Colonic mucosa (tissue), 4 donors: ENCODE measurements around the gene S100A16. TPM values are rescaled to one million over a fixed set of nuclear protein-coding genes. Genes with fewer than 3 reads are reported as not detected.

Experiments used
- DNase-seq: peaks from one replicate; pipeline ENCODE4 v3.0.0-alpha.2; 2020
- H3K27ac ChIP-seq: fragments of 200-600 bp; one replicate; pipeline ENCODE4 v1.8.0; 2021
- H3K27me3 ChIP-seq: fragments of 200-600 bp; one replicate; pipeline ENCODE4 v1.8.0; 2021
- H3K36me3 ChIP-seq: fragments of 200-600 bp; one replicate; pipeline ENCODE4 v1.8.0; 2021
- H3K4me1 ChIP-seq: fragments of 200-600 bp; one replicate; pipeline ENCODE4 v1.8.0; 2021; ENCODE audit warnings: mild to moderate bottlenecking
- H3K4me3 ChIP-seq: fragments of 200-600 bp; one replicate; pipeline ENCODE4 v1.8.0; 2021
- H3K9ac ChIP-seq, 2 donors: one replicate each; pipeline ENCODE4 v1.7.0; 2013; ENCODE audit warnings: control low read depth in 2 of 2, low read depth in 2 of 2, low read length in 2 of 2
- H3K9me3 ChIP-seq: fragments of 200-600 bp; one replicate; pipeline ENCODE4 v1.8.0; 2021
- CTCF ChIP-seq: fragments of 200-600 bp; IDR thresholded peaks from one replicate; pipeline ENCODE4 v1.8.0; 2022; ENCODE audit warnings: antibody characterized with exemption, mild to moderate bottlenecking
- intact Hi-C: fragments of 100-400 bp; cut with DNase I; formaldehyde crosslinking; loops from one replicate; pipeline ENCODE4 v1.14.1; 2022
- total RNA-seq, 2 donors: library from RNA; stranded (reverse); fragmentation: NEBNext Ultra II Directional in 1 of 2; extraction: Animal tissue kit (Norgen Biotek cat#: 25700) in 1 of 2; gene quantifications; one replicate each; pipeline ENCODE4 v1.2.1, GENCODE V29; 2021
- donor health status: healthy.
- donor health status: DM: no; HTN: no; CAD: no.
- donor health status: DM: no; HTN: no; CAD: no.

The S100A16 gene
- total RNA-seq = 100 to 1,000 TPM; 232 to 288 TPM

GRCh38 chr1:153612755-153613331, at the start of gene S100A16:
S100A16 (minus strand) TSS chr1:153613137; CDS start chr1:153608151, 4,986 bp downstream.
- Histone ChIP-seq H3K27ac (peak within 1 kb of the TSS; percentile 94), H3K36me3 (no peaks in the 10 kb centered on the region), H3K4me3 (peak within 1 kb of the TSS; percentile 63), H3K4me1 (peaks cover 22% of the 10 kb centered on the region), H3K27me3 (no peaks in the 10 kb centered on the region), H3K9me3 (no peaks in the 10 kb centered on the region), H3K9ac (peak within 1 kb of the TSS; percentile 89)
- intact Hi-C loops = no loop called here
- TF ChIP-seq CTCF = no peak
- peak; percentile 96 for DNase-seq

- H3K9ac ChIP-seq = no peak overlapping the region
- DNase-seq = no peak
- intact Hi-C loops = loop anchor here (10.0 kb wide), 1 partner anchor 87 kb away; no protein-coding TSS in a partner anchor
- H3K27me3 ChIP-seq = no peaks in the 10 kb centered on the region
- H3K27ac ChIP-seq = no peak overlapping the region
- no peak overlapping the region for H3K4me3 ChIP-seq
- H3K9me3 ChIP-seq = no peaks in the 10 kb centered on the region
- TF ChIP-seq CTCF = no peak
- peaks cover 37% of the 10 kb centered on the region for H3K36me3 ChIP-seq
- peaks cover 5% of the 10 kb centered on the region for H3K4me1 ChIP-seq
These were observed 49.3 kb upstream of the S100A16 start for GRCh38 chr1:153662269-153662668.

DNA sequence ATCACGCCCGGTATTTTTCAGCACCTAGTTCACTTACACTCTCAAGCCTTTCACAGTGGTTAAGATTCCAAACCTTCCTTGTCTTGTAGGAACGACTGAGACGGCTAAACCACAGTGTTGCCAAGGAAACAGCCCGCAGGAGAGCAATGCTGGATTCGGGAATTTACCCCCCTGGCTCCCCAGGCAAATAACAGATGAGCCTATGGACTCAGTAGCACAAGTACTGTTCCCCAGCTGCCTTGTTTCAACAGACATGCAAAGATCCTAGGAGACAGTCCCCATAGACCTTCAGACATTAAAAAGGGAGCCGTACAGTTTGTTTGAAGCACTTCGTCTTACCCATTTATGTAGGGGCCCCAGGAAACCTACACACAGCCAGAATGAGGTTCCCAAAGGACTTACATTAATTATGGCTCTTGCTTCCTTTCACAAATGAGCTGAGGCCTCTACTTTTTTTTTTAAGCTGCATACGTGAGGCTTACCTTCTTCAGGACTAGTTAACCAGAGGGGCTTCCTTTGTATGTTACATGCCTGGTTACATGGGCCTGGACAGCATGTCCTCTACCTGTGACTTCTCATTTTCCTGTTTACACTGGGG, 48.3 kb upstream of the S100A16 start:
- H3K4me1 ChIP-seq = peaks cover 5% of the 10 kb centered on the region
- intact Hi-C loops = loop anchor here (10.0 kb wide), 1 partner anchor 86 kb away; no protein-coding TSS in a partner anchor
- H3K36me3 ChIP-seq = peaks cover 26% of the 10 kb centered on the region
- TF ChIP-seq CTCF = no peak
- H3K9me3 ChIP-seq = no peaks in the 10 kb centered on the region
- no peak overlapping the region for H3K27ac ChIP-seq
- no peak overlapping the region for H3K4me3 ChIP-seq
- H3K27me3 ChIP-seq = no peaks in the 10 kb centered on the region
- DNase-seq = no peak
- no peak overlapping the region for H3K9ac ChIP-seq

GRCh38 chr1:153659656-153660055, 46.7 kb upstream of the S100A16 start:
- DNase-seq = no peak
- H3K4me1 ChIP-seq = peaks cover 5% of the 10 kb centered on the region
- peak overlapping the region; percentile 67 for H3K4me3 ChIP-seq
- H3K27me3 ChIP-seq = no peaks in the 10 kb centered on the region
- H3K27ac ChIP-seq = no peak overlapping the region
- H3K36me3 ChIP-seq = peaks cover 14% of the 10 kb centered on the region
- no peaks in the 10 kb centered on the region for H3K9me3 ChIP-seq
- intact Hi-C loops = loop anchor here (10.0 kb wide), 1 partner anchor 85 kb away; no protein-coding TSS in a partner anchor
- TF ChIP-seq CTCF = no peak
- peak overlapping the region in 1 of 2 donors; percentile 87 for H3K9ac ChIP-seq

DNA sequence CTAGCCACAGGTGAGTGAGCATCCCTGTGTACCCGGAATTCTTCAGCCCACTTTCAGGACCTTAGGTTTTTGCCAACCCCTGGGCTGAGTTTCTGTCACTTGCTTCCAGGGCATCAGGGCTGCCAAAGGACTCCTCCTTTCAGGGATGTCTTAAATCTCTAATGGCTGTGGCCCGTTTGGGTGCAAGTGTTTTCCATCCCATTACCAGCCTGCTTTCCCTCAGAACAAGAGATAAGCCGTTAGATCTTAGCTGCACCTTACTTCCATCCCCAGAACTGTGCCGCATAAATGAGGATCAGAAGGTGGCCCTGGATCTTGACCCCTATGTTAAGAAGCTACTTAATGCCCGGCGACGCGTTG, 46.2 kb upstream of the S100A16 start:
- H3K27me3 ChIP-seq = no peaks in the 10 kb centered on the region
- H3K4me1 ChIP-seq = peaks cover 5% of the 10 kb centered on the region
- no peaks in the 10 kb centered on the region for H3K9me3 ChIP-seq
- peak overlapping the region; percentile 84 for H3K27ac ChIP-seq
- peak overlapping the region; percentile 77 to 87 for H3K9ac ChIP-seq
- DNase-seq = no peak
- no peak for TF ChIP-seq CTCF
- peak overlapping the region; percentile 67 for H3K4me3 ChIP-seq
- intact Hi-C loops = no loop called here
- H3K36me3 ChIP-seq = peaks cover 10% of the 10 kb centered on the region
